ENCODE measurements around the gene ALDH1A2. TPM values are rescaled to one million over a fixed set of nuclear protein-coding genes. Genes with fewer than 3 reads are reported as not detected.

ALDH1A2 gene
- total RNA-seq, 6 experiments from 2014 or later: 4.3 to 33.2 (median 10.8) TPM

DNA sequence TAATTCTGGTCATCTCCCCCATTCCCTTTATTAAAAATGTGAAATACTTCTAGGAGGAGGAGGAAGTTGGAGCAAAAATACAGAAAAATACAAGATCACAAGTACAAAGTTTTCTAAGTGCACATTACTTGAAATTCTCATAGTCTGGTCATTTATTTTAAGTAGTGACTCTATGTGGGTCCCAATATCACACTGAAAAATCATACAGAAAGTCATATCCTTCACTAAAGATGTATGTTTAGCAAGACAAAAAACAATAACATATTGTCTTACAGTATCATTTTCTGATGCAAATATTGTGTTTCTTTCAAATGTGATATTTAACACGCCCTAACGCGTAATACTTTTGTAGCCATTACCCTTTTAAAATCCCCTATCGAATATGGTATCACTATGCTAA lies 2.5 kb downstream of the ALDH1A2 start:
- WGBS (ENCODE audit: insufficient coverage, low coverage, low lambda C conversion rate, missing lambda C conversion rate): 86% methylated on average over 4 of the region's 4 CpGs
- no peaks in the 10 kb centered on the region for H3K36me3 ChIP-seq
- intact Hi-C loops (cut with DNase I): loop anchor here in 1 of 2 donors (10.0 kb wide), 1 partner anchor 198 kb away; no protein-coding TSS in a partner anchor
- peaks cover 0 to 12% (median 4%) of the 10 kb centered on the region in 4 donors for H3K4me1 ChIP-seq
- DNase-seq: no peak
- ATAC-seq: no peak
- H3K27me3 ChIP-seq: peaks cover 0 to 17% of the 10 kb centered on the region in 2 donors
- H3K9me3 ChIP-seq: no peaks in the 10 kb centered on the region
- no peak overlapping the region for H3K27ac ChIP-seq
- TF ChIP-seq, protein P1, sequence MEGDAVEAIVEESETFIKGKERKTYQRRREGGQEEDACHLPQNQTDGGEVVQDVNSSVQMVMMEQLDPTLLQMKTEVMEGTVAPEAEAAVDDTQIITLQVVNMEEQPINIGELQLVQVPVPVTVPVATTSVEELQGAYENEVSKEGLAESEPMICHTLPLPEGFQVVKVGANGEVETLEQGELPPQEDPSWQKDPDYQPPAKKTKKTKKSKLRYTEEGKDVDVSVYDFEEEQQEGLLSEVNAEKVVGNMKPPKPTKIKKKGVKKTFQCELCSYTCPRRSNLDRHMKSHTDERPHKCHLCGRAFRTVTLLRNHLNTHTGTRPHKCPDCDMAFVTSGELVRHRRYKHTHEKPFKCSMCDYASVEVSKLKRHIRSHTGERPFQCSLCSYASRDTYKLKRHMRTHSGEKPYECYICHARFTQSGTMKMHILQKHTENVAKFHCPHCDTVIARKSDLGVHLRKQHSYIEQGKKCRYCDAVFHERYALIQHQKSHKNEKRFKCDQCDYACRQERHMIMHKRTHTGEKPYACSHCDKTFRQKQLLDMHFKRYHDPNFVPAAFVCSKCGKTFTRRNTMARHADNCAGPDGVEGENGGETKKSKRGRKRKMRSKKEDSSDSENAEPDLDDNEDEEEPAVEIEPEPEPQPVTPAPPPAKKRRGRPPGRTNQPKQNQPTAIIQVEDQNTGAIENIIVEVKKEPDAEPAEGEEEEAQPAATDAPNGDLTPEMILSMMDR (IDR thresholded peaks at IDR 0.05): no peak
- no peak for TF ChIP-seq POLR2A (IDR thresholded peaks at IDR 0.05)
- H3K4me3 ChIP-seq: no peak overlapping the region

DNA sequence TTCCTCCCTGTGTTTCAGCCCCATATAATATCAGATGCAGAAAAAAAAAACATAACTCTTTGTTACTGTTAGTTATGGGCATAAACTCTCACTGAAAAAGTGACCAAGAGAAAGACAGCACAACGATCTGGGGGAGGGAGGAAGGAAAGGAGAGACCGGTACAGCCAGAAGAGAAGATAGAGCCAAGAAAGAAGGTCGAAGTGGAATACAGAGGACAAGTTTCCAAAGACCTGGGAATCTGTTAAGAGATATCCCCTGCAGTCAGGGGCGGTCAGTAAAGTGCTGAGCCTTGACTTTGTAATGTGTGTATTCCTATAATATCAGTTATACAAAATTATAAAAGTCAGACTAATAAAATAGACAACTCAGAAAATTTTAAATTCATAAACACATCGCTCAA lies 3.3 kb downstream of the ALDH1A2 start:
- Histone ChIP-seq H3K27ac (no peak overlapping the region), H3K27me3 (peaks cover 0 to 17% of the 10 kb centered on the region in 2 donors), H3K9me3 (no peaks in the 10 kb centered on the region), H3K4me3 (no peak overlapping the region), H3K36me3 (no peaks in the 10 kb centered on the region), H3K4me1 (peaks cover 0 to 12% (median 4%) of the 10 kb centered on the region in 4 donors)
- intact Hi-C loops (cut with DNase I): loop anchor here in 1 of 2 donors (10.0 kb wide), 1 partner anchor 197 kb away; no protein-coding TSS in a partner anchor
- no peak for TF ChIP-seq POLR2A (IDR thresholded peaks at IDR 0.05)
- TF ChIP-seq, protein P1 (IDR thresholded peaks at IDR 0.05): no peak
- ATAC-seq (no peak), DNase-seq (no peak)
- 40% methylated on average over 4 of the region's 5 CpGs for WGBS (ENCODE audit: insufficient coverage, low coverage, low lambda C conversion rate, missing lambda C conversion rate)

DNA sequence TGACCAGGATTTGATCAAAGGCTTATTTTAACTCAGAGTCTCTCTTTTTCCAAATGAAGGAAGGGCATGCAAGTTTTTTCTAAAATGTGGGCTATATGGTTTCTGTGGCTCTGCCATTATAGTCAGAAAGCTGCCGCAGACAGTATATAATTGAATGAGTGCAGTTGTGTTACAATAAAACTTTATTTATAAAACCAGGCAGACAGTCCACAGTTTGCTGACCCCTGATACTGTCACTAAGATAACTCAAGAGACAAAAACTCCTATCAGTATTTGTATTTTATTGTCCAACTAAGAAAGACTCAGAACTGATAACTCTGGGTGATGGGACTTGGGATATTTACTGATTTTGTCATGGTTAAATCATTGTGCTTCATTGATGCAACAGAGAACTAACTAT lies 4.9 kb downstream of the ALDH1A2 start:
- Histone ChIP-seq H3K4me1 (peaks cover 0 to 3% (median under 1%) of the 10 kb centered on the region in 4 donors), H3K36me3 (no peaks in the 10 kb centered on the region), H3K9me3 (no peaks in the 10 kb centered on the region), H3K27ac (no peak overlapping the region), H3K4me3 (no peak overlapping the region), H3K27me3 (peaks cover 0 to 12% of the 10 kb centered on the region in 2 donors)
- DNase-seq: no peak
- TF ChIP-seq, protein P1 (IDR thresholded peaks at IDR 0.05): no peak
- TF ChIP-seq POLR2A (IDR thresholded peaks at IDR 0.05): no peak
- no peak for ATAC-seq
- WGBS (ENCODE audit: insufficient coverage, low coverage, low lambda C conversion rate, missing lambda C conversion rate): 100% methylated on average over 1 of the region's 1 CpG
- intact Hi-C loops (cut with DNase I): loop anchor here in 1 of 2 donors (10.0 kb wide), 1 partner anchor 196 kb away; no protein-coding TSS in a partner anchor

DNA sequence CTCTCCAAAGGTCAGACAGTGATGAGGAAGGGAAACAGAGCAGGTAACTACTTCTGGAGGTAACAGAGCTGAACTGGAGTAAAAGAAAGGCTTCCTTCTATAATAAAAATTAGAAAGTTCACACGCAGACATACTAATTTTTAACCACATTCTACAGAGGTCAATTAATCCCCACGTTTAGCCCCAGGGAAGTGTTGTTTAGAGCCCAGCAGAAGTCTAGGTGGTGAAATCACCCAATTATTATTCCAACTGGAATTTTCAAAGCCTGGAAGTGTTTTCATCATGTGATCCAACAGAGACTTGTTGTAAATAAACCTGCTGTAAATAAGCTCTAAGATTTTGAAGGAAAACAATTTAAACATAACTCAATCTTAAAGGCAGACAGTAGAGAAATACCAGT lies 6.8 kb downstream of the ALDH1A2 start:
- WGBS (ENCODE audit: insufficient coverage, low coverage, low lambda C conversion rate, missing lambda C conversion rate): 45% methylated on average over 2 of the region's 2 CpGs
- H3K9me3 ChIP-seq: no peaks in the 10 kb centered on the region
- TF ChIP-seq POLR2A (IDR thresholded peaks at IDR 0.05): no peak
- TF ChIP-seq, protein P1 (IDR thresholded peaks at IDR 0.05): no peak
- no peak overlapping the region for H3K4me3 ChIP-seq
- ATAC-seq: no peak
- no peaks in the 10 kb centered on the region for H3K27me3 ChIP-seq
- intact Hi-C loops (cut with DNase I): no loop called here
- no peak for DNase-seq
- no peaks in the 10 kb centered on the region for H3K4me1 ChIP-seq
- no peaks in the 10 kb centered on the region for H3K36me3 ChIP-seq
- H3K27ac ChIP-seq: no peak overlapping the region

Measured in right lobe of liver (tissue), 6 donors.